ENCODE data around the gene UNC5B.
"Not testable (repeated sequence)": the region's sequence is repeated elsewhere in the genome, so short reads cannot be mapped to it uniquely, and the experiment has no call there.

DNA sequence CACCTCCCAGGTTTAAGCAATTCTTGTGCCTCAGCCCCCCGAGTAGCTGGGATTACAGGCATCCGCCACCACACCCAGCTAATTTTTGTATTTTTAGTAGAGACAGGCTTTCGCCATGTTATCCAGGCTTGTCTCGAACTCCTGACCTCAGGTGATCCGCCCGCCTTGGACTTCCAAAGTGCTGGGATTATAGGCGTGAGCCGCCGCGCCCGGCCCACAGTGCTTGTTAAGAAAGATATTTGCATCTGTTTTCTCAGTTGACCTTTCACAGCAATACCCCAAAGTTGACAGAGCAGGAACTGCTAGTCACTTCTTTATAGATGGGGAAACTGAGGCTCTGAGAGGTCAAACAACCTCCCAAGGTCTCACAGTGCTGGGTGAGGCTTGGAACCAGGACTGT is 60.6 kb downstream of the UNC5B start:
- TF ChIP-seq POLR2A (IDR thresholded peaks at IDR 0.05): not testable (repeated sequence)
- TF ChIP-seq, protein P1, sequence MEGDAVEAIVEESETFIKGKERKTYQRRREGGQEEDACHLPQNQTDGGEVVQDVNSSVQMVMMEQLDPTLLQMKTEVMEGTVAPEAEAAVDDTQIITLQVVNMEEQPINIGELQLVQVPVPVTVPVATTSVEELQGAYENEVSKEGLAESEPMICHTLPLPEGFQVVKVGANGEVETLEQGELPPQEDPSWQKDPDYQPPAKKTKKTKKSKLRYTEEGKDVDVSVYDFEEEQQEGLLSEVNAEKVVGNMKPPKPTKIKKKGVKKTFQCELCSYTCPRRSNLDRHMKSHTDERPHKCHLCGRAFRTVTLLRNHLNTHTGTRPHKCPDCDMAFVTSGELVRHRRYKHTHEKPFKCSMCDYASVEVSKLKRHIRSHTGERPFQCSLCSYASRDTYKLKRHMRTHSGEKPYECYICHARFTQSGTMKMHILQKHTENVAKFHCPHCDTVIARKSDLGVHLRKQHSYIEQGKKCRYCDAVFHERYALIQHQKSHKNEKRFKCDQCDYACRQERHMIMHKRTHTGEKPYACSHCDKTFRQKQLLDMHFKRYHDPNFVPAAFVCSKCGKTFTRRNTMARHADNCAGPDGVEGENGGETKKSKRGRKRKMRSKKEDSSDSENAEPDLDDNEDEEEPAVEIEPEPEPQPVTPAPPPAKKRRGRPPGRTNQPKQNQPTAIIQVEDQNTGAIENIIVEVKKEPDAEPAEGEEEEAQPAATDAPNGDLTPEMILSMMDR (IDR thresholded peaks at IDR 0.05): not testable (repeated sequence)
